ENCODE results near the gene COL12A1.

COL12A1 gene

GRCh38 chr6:75176076-75176582 lies 29.7 kb downstream of the COL12A1 start:
- no peak for DNase-seq

- no peak for DNase-seq
Observed at GRCh38 chr6:75171986-75172385, 33.9 kb downstream of the COL12A1 start.

GRCh38 chr6:75171567-75171966 lies 34.3 kb downstream of the COL12A1 start:
- no peak for DNase-seq

GRCh38 chr6:75170691-75171560 lies 34.9 kb downstream of the COL12A1 start:
- no peak for DNase-seq

GRCh38 chr6:75169689-75170586 lies 35.9 kb downstream of the COL12A1 start:
- no peak for DNase-seq

- no peak for DNase-seq
Observed at GRCh38 chr6:75167851-75168250, 38.0 kb downstream of the COL12A1 start.

GRCh38 chr6:75167325-75167724 lies 38.5 kb downstream of the COL12A1 start:
- no peak for DNase-seq

- no peak for DNase-seq
Observed at GRCh38 chr6:75166773-75167172, 39.1 kb downstream of the COL12A1 start.

- DNase-seq = no peak
Observed at GRCh38 chr6:75166236-75166635, 39.6 kb downstream of the COL12A1 start.

GRCh38 chr6:75158176-75158575 lies 47.7 kb downstream of the COL12A1 start:
- no peak for DNase-seq

GRCh38 chr6:75157336-75157735 lies 48.5 kb downstream of the COL12A1 start:
- no peak for DNase-seq

- DNase-seq = no peak
Observed at GRCh38 chr6:75156186-75156878, 49.5 kb downstream of the COL12A1 start.

GRCh38 chr6:75155631-75156030 lies 50.2 kb downstream of the COL12A1 start:
- no peak for DNase-seq

GRCh38 chr6:75154973-75155372 lies 50.9 kb downstream of the COL12A1 start:
- DNase-seq = no peak

- DNase-seq = no peak
Observed at GRCh38 chr6:75150685-75151412, 55.0 kb downstream of the COL12A1 start.

GRCh38 chr6:75149696-75150095 lies 56.2 kb downstream of the COL12A1 start:
- no peak for DNase-seq

GRCh38 chr6:75149240-75149639 lies 56.6 kb downstream of the COL12A1 start:
- no peak for DNase-seq

- DNase-seq = peak; percentile 50
Observed at GRCh38 chr6:75147512-75147911, 58.3 kb downstream of the COL12A1 start.

GRCh38 chr6:75145976-75146375 lies 59.9 kb downstream of the COL12A1 start:
- no peak for DNase-seq

- DNase-seq = no peak
Observed at GRCh38 chr6:75145211-75145610, 60.6 kb downstream of the COL12A1 start.

GRCh38 chr6:75144386-75144785 lies 61.5 kb downstream of the COL12A1 start:
- no peak for DNase-seq

GRCh38 chr6:75143191-75143590 lies 62.7 kb downstream of the COL12A1 start:
- no peak for DNase-seq
